ENCODE data around the gene RENBP. TPM values are rescaled to one million over a fixed set of nuclear protein-coding genes. Genes with fewer than 3 reads are reported as not detected.
A peak's percentile ranks its signal among the peaks of the same experiment; 100 is the strongest.

RENBP gene
- total RNA-seq, 2 experiments from 2014 or later, result 8.6 to 9.3 TPM

GRCh38 chrX:153903991-153904957, 40.2 kb downstream of the RENBP start, which contains the start of gene AVPR2:
TSS of gene AVPR2 (plus strand) at chrX:153904673. CDS start at chrX:153905146, 473 bp downstream.
- Histone ChIP-seq H3K27ac (ENCODE audit: low read depth in 1 of 2, low read length in 2 of 2) (no peak within 1 kb of the TSS), H3K27me3 (ENCODE audit: control insufficient read depth in 1 of 2, insufficient read depth in 2 of 2, low read length in 2 of 2) (no peaks in the 10 kb centered on the region), H3K9me3 (ENCODE audit: control insufficient read depth in 1 of 2, insufficient read depth in 1 of 2, low read length in 2 of 2) (no peaks in the 10 kb centered on the region), H3K36me3 (ENCODE audit: insufficient read depth, low read length) (peaks cover 7% of the 10 kb centered on the region), H3K4me1 (ENCODE audit: insufficient read depth, low read length) (peaks cover 58% of the 10 kb centered on the region), H3K4me3 (ENCODE audit: low read length) (peak within 1 kb of the TSS; percentile 3)
- Mint-ChIP-seq H3K36me3 (ENCODE audit: low read depth) (peaks cover 9% of the 10 kb centered on the region), H3K27me3 (no peaks in the 10 kb centered on the region), H3K9me3 (no peaks in the 10 kb centered on the region), H3K4me1 (ENCODE audit: low read depth) (peaks cover 47% of the 10 kb centered on the region), H3K4me3 (peak within 1 kb of the TSS; percentile 63), H3K27ac (peak within 1 kb of the TSS; percentile 83)
- intact Hi-C loops (cut with DNase I, micrococcal nuclease), result loop anchor here in 1 of 2 experiments (5.0 kb wide), 1 partner anchor 77 kb away; no protein-coding TSS in a partner anchor
- DNase-seq (peak in 3 of 14 experiments; percentile 6 to 24 (median 15)), ATAC-seq (ENCODE audit: poor library complexity) (peak; percentile 50)
- ChIA-PET POLR2A (interaction anchor here (0.6 to 7.3 kb wide), 3 partner anchors 18 to 110 kb away, joined by 3 to 63 read pairs (median 5); partner anchors contain the start of genes ARHGAP4, IDH3G and SSR4), CTCF (no interaction called here)
- TF ChIP-seq CTCF (IDR thresholded peaks at IDR 0.05), result no peak

- no peaks in the 10 kb centered on the region for H3K27me3 Mint-ChIP-seq
- ChIA-PET CTCF (no interaction called here), POLR2A (interaction anchor here (0.6 to 7.3 kb wide), 3 partner anchors 19 to 109 kb away, joined by 3 to 63 read pairs (median 5); partner anchors contain the start of genes ARHGAP4, IDH3G and SSR4)
- Histone ChIP-seq H3K4me1 (ENCODE audit: insufficient read depth, low read length) (peaks cover 58% of the 10 kb centered on the region), H3K27me3 (ENCODE audit: control insufficient read depth in 1 of 2, insufficient read depth in 2 of 2, low read length in 2 of 2) (no peaks in the 10 kb centered on the region), H3K36me3 (ENCODE audit: insufficient read depth, low read length) (no peaks in the 10 kb centered on the region), H3K27ac (ENCODE audit: low read depth in 1 of 2, low read length in 2 of 2) (no peak overlapping the region), H3K4me3 (ENCODE audit: low read length) (no peak overlapping the region), H3K9me3 (ENCODE audit: control insufficient read depth in 1 of 2, insufficient read depth in 1 of 2, low read length in 2 of 2) (no peaks in the 10 kb centered on the region)
- H3K36me3 Mint-ChIP-seq (ENCODE audit: low read depth), result peaks cover 6% of the 10 kb centered on the region
- H3K27ac Mint-ChIP-seq, result peak overlapping the region; percentile 83
- H3K9me3 Mint-ChIP-seq, result no peaks in the 10 kb centered on the region
- DNase-seq (peak in 1 of 14 experiments; percentile 10), ATAC-seq (ENCODE audit: poor library complexity) (peak; percentile 3)
- TF ChIP-seq CTCF (IDR thresholded peaks at IDR 0.05), result no peak
- peaks cover 47% of the 10 kb centered on the region for H3K4me1 Mint-ChIP-seq (ENCODE audit: low read depth)
- H3K4me3 Mint-ChIP-seq, result peak overlapping the region; percentile 63
- intact Hi-C loops (cut with DNase I, micrococcal nuclease), result loop anchor here in 1 of 2 experiments (5.0 kb wide), 1 partner anchor 76 kb away; no protein-coding TSS in a partner anchor
Measured at GRCh38 chrX:153903238-153903980, 41.0 kb downstream of the RENBP start.

- POLR2A ChIA-PET, result interaction anchor here (1.5 to 7.3 kb wide), 2 partner anchors 20 to 24 kb away, joined by 5 to 63 read pairs; partner anchors contain the start of gene ARHGAP4
- CTCF ChIA-PET, result no interaction called here
- ATAC-seq (ENCODE audit: poor library complexity), result no peak
Measured at GRCh38 chrX:153902385-153902784, 42.1 kb downstream of the RENBP start.

More at GRCh38 chrX:153902385-153902784, 42.1 kb downstream of the RENBP start:
- DNase-seq, result no peak
- H3K27ac ChIP-seq (ENCODE audit: low read depth in 1 of 2, low read length in 2 of 2), result no peak overlapping the region
- Mint-ChIP-seq H3K27me3 (no peaks in the 10 kb centered on the region), H3K4me3 (no peak overlapping the region), H3K9me3 (no peaks in the 10 kb centered on the region), H3K36me3 (ENCODE audit: low read depth) (no peaks in the 10 kb centered on the region), H3K4me1 (ENCODE audit: low read depth) (peaks cover 47% of the 10 kb centered on the region), H3K27ac (no peak overlapping the region)
- peaks cover 58% of the 10 kb centered on the region for H3K4me1 ChIP-seq (ENCODE audit: insufficient read depth, low read length)
- no peak for TF ChIP-seq CTCF (IDR thresholded peaks at IDR 0.05)
- H3K4me3 ChIP-seq (ENCODE audit: low read length), result no peak overlapping the region
- H3K36me3 ChIP-seq (ENCODE audit: insufficient read depth, low read length), result no peaks in the 10 kb centered on the region
- intact Hi-C loops (cut with DNase I, micrococcal nuclease), result loop anchor here in 1 of 2 experiments (5.0 kb wide), 1 partner anchor 75 kb away; no protein-coding TSS in a partner anchor
- H3K9me3 ChIP-seq (ENCODE audit: control insufficient read depth in 1 of 2, insufficient read depth in 1 of 2, low read length in 2 of 2), result no peaks in the 10 kb centered on the region
- H3K27me3 ChIP-seq (ENCODE audit: control insufficient read depth in 1 of 2, insufficient read depth in 2 of 2, low read length in 2 of 2), result no peaks in the 10 kb centered on the region

Data from CD4-positive, alpha-beta T cell (primary cell).